Activated B cell treated with CpG ODN at 0.5 μM for 24 hours (primary cell): ENCODE measurements around the gene PCGF5. TPM values are rescaled to one million over a fixed set of nuclear protein-coding genes. Genes with fewer than 3 reads are reported as not detected.
A peak's percentile ranks its signal among the peaks of the same experiment; 100 is the strongest.

Experiments used
- ATAC-seq: fragments of 200-7000 bp; cut with Tn5 transposase; one replicate; pipeline ENCODE4 v1.10.0; 2021; ENCODE audit warnings: low read depth, mild to moderate bottlenecking, moderate library complexity
- CTCF ChIA-PET: fragments of 350-600 bp; sonication (Branson Sonifier 250); formaldehyde crosslinking; loops from one replicate; lab custom pipeline; 2021; ENCODE audit warnings: antibody characterized with exemption; lab: Charles Lee
- POLR2A ChIA-PET: fragments of 350-600 bp; sonication (Branson Sonifier 250); formaldehyde crosslinking; loops from one replicate; lab custom pipeline; 2021; ENCODE audit warnings: antibody characterized with exemption; lab: Charles Lee
- DNase-seq: peaks from one replicate; pipeline ENCODE4 v3.0.0; 2022
- H3K27ac Mint-ChIP-seq: one replicate; pipeline ENCODE4 v1.8.0; 2020; ENCODE audit warnings: mixed read lengths
- H3K27me3 Mint-ChIP-seq: one replicate; pipeline ENCODE4 v1.8.0; 2021; ENCODE audit warnings: mixed read lengths
- H3K36me3 Mint-ChIP-seq: one replicate; pipeline ENCODE4 v1.8.0; 2021; ENCODE audit warnings: low read depth, mixed read lengths
- H3K4me1 Mint-ChIP-seq: one replicate; pipeline ENCODE4 v1.8.0; 2021; ENCODE audit warnings: mixed read lengths
- H3K4me3 Mint-ChIP-seq: one replicate; pipeline ENCODE4 v1.8.0; 2020; ENCODE audit warnings: mild to moderate bottlenecking, mixed read lengths
- H3K9me3 Mint-ChIP-seq: one replicate; pipeline ENCODE4 v1.8.0; 2020; ENCODE audit warnings: mixed read lengths
- CTCF ChIP-seq: fragments of 200-600 bp; IDR thresholded peaks from one replicate; pipeline ENCODE4 v1.8.0; 2022; ENCODE audit warnings: antibody characterized with exemption, mild to moderate bottlenecking
- intact Hi-C: fragments of 100-400 bp; cut with micrococcal nuclease; formaldehyde crosslinking; loops from one replicate; pipeline ENCODE4 v1.15.1; 2024
- total RNA-seq: library from RNA; stranded (reverse); gene quantifications from 2 replicates; pipeline ENCODE4 v1.2.3, GENCODE V29; 2022

The PCGF5 gene
- total RNA-seq, 1 donor from 2014 or later = 72.9 TPM

GRCh38 chr10:91194497-91195179 lies 25.8 kb upstream of the PCGF5 start:
- peak overlapping the region; percentile 72 for H3K27ac Mint-ChIP-seq
- CTCF ChIA-PET = interaction anchor here (0.8 kb wide), 1 partner anchor 56 kb away, joined by 3 read pairs; no protein-coding TSS in a partner anchor
- peaks cover 89% of the 10 kb centered on the region for H3K4me1 Mint-ChIP-seq
- peaks cover 24% of the 10 kb centered on the region for H3K36me3 Mint-ChIP-seq
- intact Hi-C loops = no loop called here
- no peak for ATAC-seq
- TF ChIP-seq CTCF = no peak
- POLR2A ChIA-PET = interaction anchor here (0.9 to 1.0 kb wide), 2 partner anchors 26 to 31 kb away, joined by 3 read pairs; partner anchors contain the start of gene PCGF5
- H3K9me3 Mint-ChIP-seq = no peaks in the 10 kb centered on the region
- DNase-seq = no peak
- no peak overlapping the region for H3K4me3 Mint-ChIP-seq
- no peaks in the 10 kb centered on the region for H3K27me3 Mint-ChIP-seq

- ChIA-PET CTCF (no interaction called here), POLR2A (interaction anchor here (1.0 to 1.7 kb wide), 3 partner anchors 24 to 33 kb away, joined by 3 to 4 read pairs (median 4); partner anchors contain the start of gene PCGF5)
- Mint-ChIP-seq H3K36me3 (peaks cover 24% of the 10 kb centered on the region), H3K27ac (peak overlapping the region; percentile 86), H3K4me1 (peaks cover 89% of the 10 kb centered on the region), H3K9me3 (no peaks in the 10 kb centered on the region), H3K27me3 (no peaks in the 10 kb centered on the region), H3K4me3 (no peak overlapping the region)
- no peak for TF ChIP-seq CTCF
- intact Hi-C loops = no loop called here
- DNase-seq (no peak), ATAC-seq (no peak)
These were observed 24.0 kb upstream of the PCGF5 start for GRCh38 chr10:91196268-91197048.

- H3K4me1 Mint-ChIP-seq = peaks cover 90% of the 10 kb centered on the region
- H3K4me3 Mint-ChIP-seq = no peak overlapping the region
- H3K36me3 Mint-ChIP-seq = peaks cover 24% of the 10 kb centered on the region
- POLR2A ChIA-PET = interaction anchor here (1.0 to 1.7 kb wide), 3 partner anchors 23 to 33 kb away, joined by 3 to 4 read pairs (median 4); partner anchors contain the start of gene PCGF5
- H3K27ac Mint-ChIP-seq = peak overlapping the region; percentile 86
- intact Hi-C loops = no loop called here
- H3K9me3 Mint-ChIP-seq = no peaks in the 10 kb centered on the region
- H3K27me3 Mint-ChIP-seq = no peaks in the 10 kb centered on the region
- CTCF ChIA-PET = no interaction called here
- DNase-seq (no peak), ATAC-seq (no peak)
- no peak for TF ChIP-seq CTCF
These were observed 23.3 kb upstream of the PCGF5 start for GRCh38 chr10:91197127-91197526.

- Mint-ChIP-seq H3K27ac (peak overlapping the region; percentile 86), H3K4me1 (peaks cover 88% of the 10 kb centered on the region), H3K9me3 (no peaks in the 10 kb centered on the region), H3K36me3 (peaks cover 18% of the 10 kb centered on the region), H3K27me3 (no peaks in the 10 kb centered on the region), H3K4me3 (peak overlapping the region; percentile 11)
- TF ChIP-seq CTCF = no peak
- intact Hi-C loops = loop anchor here (1.0 to 2.0 kb wide), 2 partner anchors 8 to 16 kb away; no protein-coding TSS in a partner anchor
- DNase-seq (no peak), ATAC-seq (peak; percentile 23)
- ChIA-PET CTCF (no interaction called here), POLR2A (interaction anchor here (1.2 to 1.7 kb wide), 3 partner anchors 35 to 110 kb away, joined by 3 to 11 read pairs (median 5); no protein-coding TSS in a partner anchor)
These were observed 21.7 kb upstream of the PCGF5 start for GRCh38 chr10:91198781-91199180.
